H1 (cell line): ENCODE data around the gene ZMIZ1. TPM values are rescaled to one million over a fixed set of nuclear protein-coding genes. Genes with fewer than 3 reads are reported as not detected.

Source experiments
- CTCF ChIA-PET: fragments of 300-600 bp; sonication (Branson Sonifier 250); formaldehyde crosslinking; loops from one replicate; lab custom pipeline; 2021; ENCODE audit not compliant: partially characterized antibody; lab: Charles Lee
- POLR2A ChIA-PET: fragments of 300-600 bp; sonication (Branson Sonifier 250); formaldehyde crosslinking; loops from one replicate; lab custom pipeline; 2021; ENCODE audit warnings: inconsistent platforms; ENCODE audit not compliant: partially characterized antibody; lab: Charles Lee
- DNase-seq, 2 experiments: peaks; one replicate each; pipeline versions ENCODE4 v3.0.0 to v3.0.0-alpha.2; 2010 to 2022; ENCODE audit warnings: low spot score in 2 of 2, low read depth in 1 of 2, mixed read lengths in 1 of 2
- FAIRE-seq: peaks from 2 replicates; lab custom pipeline; 2011; peaks lifted over from hg19 to GRCh38; lab: Jason Lieb, UNC
- H2AFZ ChIP-seq: 2 replicates; pipeline ENCODE4 v1.8.1; 2012; ENCODE audit warnings: low read length, inconsistent platforms
- H2AK5ac ChIP-seq: 2 replicates; pipeline ENCODE4 v1.6.1; 2013; ENCODE audit warnings: low read depth, low read length
- H2BK120ac ChIP-seq: replicated peaks from 2 replicates; pipeline ENCODE3; 2013; ENCODE audit warnings: low read depth, low read length, inconsistent platforms
- H2BK12ac ChIP-seq: 2 replicates; pipeline ENCODE4 v1.6.1; 2013; ENCODE audit warnings: low read depth, low read length
- H2BK15ac ChIP-seq: 2 replicates; pipeline ENCODE4 v1.6.1; 2013; ENCODE audit warnings: low read length
- H2BK20ac ChIP-seq: 2 replicates; pipeline ENCODE4 v1.6.1; 2013; ENCODE audit warnings: low read length
- H2BK5ac ChIP-seq: 2 replicates; pipeline ENCODE4 v1.6.1; 2013; ENCODE audit warnings: low read depth, low read length
- H3K14ac ChIP-seq: 2 replicates; pipeline ENCODE4 v1.6.1; 2013; ENCODE audit warnings: inconsistent platforms; ENCODE audit not compliant: insufficient read length
- H3K18ac ChIP-seq: 2 replicates; pipeline ENCODE4 v1.6.1; 2013; ENCODE audit warnings: low read length; ENCODE audit errors: extremely low read depth
- H3K23ac ChIP-seq: 2 replicates; pipeline ENCODE4 v1.6.1; 2013; ENCODE audit warnings: inconsistent platforms; ENCODE audit not compliant: insufficient read length
- H3K23me2 ChIP-seq: 2 replicates; pipeline ENCODE4 v1.6.1; 2013; ENCODE audit warnings: low read depth, low read length
- H3K27ac ChIP-seq: 2 replicates; pipeline ENCODE4 v1.6.1; 2011; ENCODE audit warnings: low read depth, low read length, inconsistent platforms
- H3K27me3 ChIP-seq, 4 experiments: replicated peaks in 1 of 4; 1 replicate in 1 of 4; 2 replicates in 3 of 4; pipeline versions ENCODE4 v1.6.1 to v1.8.1; 2011 to 2013; ENCODE audit warnings: low read length in 3 of 4, mild to moderate bottlenecking in 3 of 4, inconsistent platforms in 2 of 4, mixed read lengths in 2 of 4, moderate library complexity in 1 of 4; ENCODE audit not compliant: control insufficient read depth in 3 of 4, insufficient read depth in 3 of 4; ENCODE audit errors: extremely low read depth in 1 of 4
- H3K36me3 ChIP-seq, 4 experiments: 2 replicates each; pipeline versions ENCODE4 v1.6.1 to v1.8.1; 2011 to 2013; ENCODE audit warnings: mild to moderate bottlenecking in 4 of 4, low read length in 3 of 4, moderate library complexity in 2 of 4, control low read depth in 1 of 4, inconsistent platforms in 1 of 4; ENCODE audit not compliant: insufficient read depth in 4 of 4, control insufficient read depth in 2 of 4
- H3K4ac ChIP-seq: replicated peaks from 2 replicates; pipeline ENCODE3; 2013; ENCODE audit warnings: low read length, low read depth, mixed read lengths, inconsistent platforms; ENCODE audit not compliant: insufficient read length
- H3K4me1 ChIP-seq, 4 experiments: replicated peaks in 1 of 4; 1 replicate in 1 of 4; 2 replicates in 3 of 4; pipeline versions ENCODE4 v1.6.1 to v1.8.1; 2011 to 2013; ENCODE audit warnings: low read length in 3 of 4, inconsistent platforms in 2 of 4, mixed read lengths in 1 of 4; ENCODE audit not compliant: insufficient read depth in 4 of 4, control insufficient read depth in 3 of 4
- H3K4me2 ChIP-seq, 2 experiments: 2 replicates each; pipeline versions ENCODE4 v1.6.1 to v1.8.1; 2011 to 2013; ENCODE audit warnings: low read depth in 2 of 2, low read length in 2 of 2, control low read depth in 1 of 2, inconsistent platforms in 1 of 2, mild to moderate bottlenecking in 1 of 2; ENCODE audit not compliant: insufficient read depth in 1 of 2
- H3K4me3 ChIP-seq, 4 experiments: fragments of 200-600, 300-600 bp in 1 of 4; sonication (generic), shearing (Covaris generic), sonication (Bioruptor Twin) in 1 of 4; 2 replicates each; pipeline versions ENCODE4 v1.5.1 to v1.8.1; 2011 to 2016; ENCODE audit warnings: low read length in 4 of 4, low read depth in 3 of 4, control low read depth in 2 of 4, inconsistent platforms in 2 of 4, mild to moderate bottlenecking in 2 of 4, mixed read lengths in 1 of 4, moderate library complexity in 1 of 4; ENCODE audit not compliant: insufficient read depth in 2 of 4; ENCODE audit errors: extremely low read depth in 1 of 4
- H3K56ac ChIP-seq: replicated peaks from 2 replicates; pipeline ENCODE3; 2013; ENCODE audit warnings: low read depth, mild to moderate bottlenecking, mixed read lengths, low read length, inconsistent platforms; ENCODE audit not compliant: insufficient read length
- H3K79me1 ChIP-seq: 2 replicates; pipeline ENCODE4 v1.6.1; 2013; ENCODE audit warnings: low read depth, low read length, control low read depth
- H3K79me2 ChIP-seq, 2 experiments: 2 replicates each; pipeline versions ENCODE4 v1.6.1 to v1.8.1; 2012 to 2013; ENCODE audit warnings: low read length in 2 of 2, mild to moderate bottlenecking in 2 of 2, inconsistent platforms in 1 of 2; ENCODE audit not compliant: insufficient read depth in 2 of 2, control insufficient read depth in 1 of 2
- H3K9ac ChIP-seq, 4 experiments: replicated peaks in 1 of 4; 1 replicate in 1 of 4; 2 replicates in 3 of 4; pipeline versions ENCODE4 v1.6.1 to v1.8.1; 2011 to 2013; ENCODE audit warnings: low read depth in 3 of 4, low read length in 3 of 4, control low read depth in 2 of 4, mild to moderate bottlenecking in 2 of 4, moderate library complexity in 2 of 4, inconsistent platforms in 1 of 4; ENCODE audit errors: extremely low read depth in 1 of 4
- H3K9me3 ChIP-seq, 2 experiments: 2 replicates each; pipeline versions ENCODE4 v1.6.1 to v1.8.1; 2012 to 2013; ENCODE audit warnings: mild to moderate bottlenecking in 2 of 2, moderate library complexity in 2 of 2, control low read depth in 1 of 2, inconsistent platforms in 1 of 2, low read depth in 1 of 2, low read length in 1 of 2, mixed read lengths in 1 of 2; ENCODE audit not compliant: insufficient read depth in 2 of 2
- H4K20me1 ChIP-seq, 2 experiments: replicated peaks in 1 of 2; 2 replicates each; pipeline versions ENCODE3 to v1.8.1; 2011 to 2013; ENCODE audit warnings: inconsistent platforms in 2 of 2, low read length in 2 of 2, mild to moderate bottlenecking in 1 of 2; ENCODE audit not compliant: insufficient read depth in 2 of 2, control insufficient read depth in 1 of 2
- H4K5ac ChIP-seq: 2 replicates; pipeline ENCODE4 v1.6.1; 2013; ENCODE audit warnings: low read length, low read depth, mixed read lengths, inconsistent platforms; ENCODE audit not compliant: insufficient read length
- H4K8ac ChIP-seq: 2 replicates; pipeline ENCODE4 v1.8.0; 2013; ENCODE audit warnings: mild to moderate bottlenecking, moderate library complexity, low read length, inconsistent platforms; ENCODE audit not compliant: insufficient read depth; ENCODE audit errors: extremely low read depth
- H4K91ac ChIP-seq: replicated peaks from 2 replicates; pipeline ENCODE3; 2013; ENCODE audit warnings: low read length, mixed read lengths, inconsistent platforms; ENCODE audit not compliant: insufficient read length
- BCL11A ChIP-seq, 2 experiments: IDR thresholded peaks; one replicate each; pipeline ENCODE4 v1.6.1; 2011; ENCODE audit warnings: low read depth in 2 of 2, low read length in 2 of 2, mild to moderate bottlenecking in 2 of 2
- GTF2F1 ChIP-seq: IDR thresholded peaks from 2 replicates; pipeline ENCODE4 v1.6.1; 2012; ENCODE audit warnings: low read depth, low read length, improper control_type of control experiment, borderline replicate concordance
- NANOG ChIP-seq: IDR thresholded peaks from 2 replicates; pipeline ENCODE4 v1.6.1; 2011; ENCODE audit warnings: low read length, low read depth, mild to moderate bottlenecking, inconsistent platforms; ENCODE audit not compliant: insufficient read depth, poor library complexity, severe bottlenecking
- TBP ChIP-seq: IDR thresholded peaks from 2 replicates; pipeline ENCODE4 v1.6.1; 2011; ENCODE audit warnings: low read depth, low read length, improper control_type of control experiment
- ZNF274 ChIP-seq: IDR thresholded peaks from 2 replicates; pipeline ENCODE4 v1.7.0; 2012; ENCODE audit warnings: low read length, borderline replicate concordance; ENCODE audit errors: extremely low read depth
- WGBS, 2 experiments: shearing (Covaris generic) in 1 of 2; methylation state at CpG; one replicate each; pipeline versions ENCODE4 v1.1.6 to v1.1.7; 2013 to 2015; ENCODE audit warnings: low lambda C conversion rate in 2 of 2, mixed read lengths in 2 of 2, inconsistent platforms in 1 of 2, low coverage in 1 of 2, missing lambda C conversion rate in 1 of 2; ENCODE audit not compliant: insufficient replicate concordance in 2 of 2, insufficient coverage in 1 of 2, insufficient read length in 1 of 2; ENCODE audit errors: extremely low coverage in 1 of 2, missing lambda C conversion rate in 1 of 2; 5-methylcytosine and 5-hydroxymethylcytosine counted together
- polyA plus RNA-seq, 7 experiments: library from polyadenylated mRNA; depleted of rRNA in 3 of 7; stranded (reverse) in 5 of 7; unstranded in 2 of 7; fragments of >200 nt in 5 of 7; fragments of 200-250 nt in 2 of 7; gene quantifications; 1 replicate in 5 of 7; 2 replicates in 1 of 7; 4 replicates in 1 of 7; pipeline versions ENCODE4 v1.2.1 to v1.2.3, GENCODE V29; 2011 to 2013; ENCODE audit warnings: missing spikeins in 2 of 7, mixed read lengths in 2 of 7
- total RNA-seq: library from RNA; stranded (reverse); fragmentation: NEBNext Ultra II Directional; extraction: Animal tissue kit (Norgen Biotek cat#: 25700); gene quantifications from 2 replicates; pipeline ENCODE4 v1.2.1, GENCODE V29; 2021

Gene ZMIZ1
- total and polyA plus RNA-seq, 2 of the 8 experiments (the other 6 are each of a cell fraction or from before 2014, with no cell fraction given), result 8.1 to 28.0 TPM

DNA sequence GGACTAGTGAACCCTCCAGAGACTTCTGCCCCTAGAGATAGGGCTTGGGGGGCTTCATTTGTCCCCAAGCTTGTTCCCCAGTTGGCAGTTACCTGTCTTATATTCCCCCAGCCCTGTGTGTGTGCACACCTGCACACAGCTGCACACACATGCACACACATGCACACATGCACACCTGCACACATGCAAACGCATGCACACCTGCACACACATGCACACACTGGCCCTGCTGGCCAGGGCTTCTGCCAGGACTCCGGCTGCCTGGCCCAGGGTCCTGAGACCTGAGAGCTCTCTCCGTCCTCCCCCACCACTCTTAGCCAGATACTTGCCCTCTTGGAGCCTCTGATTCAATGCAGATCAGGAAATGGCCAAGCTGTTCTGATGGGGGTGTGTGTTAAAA, 6.7 kb downstream of the ZMIZ1 start:
- Histone ChIP-seq H3K4me1 (peaks cover 10 to 40% (median 30%) of the 10 kb centered on the region in 4 experiments), H2AFZ (no peak overlapping the region), H3K23ac (no peak overlapping the region), H2BK5ac (peak overlapping the region; percentile 6; the same call in 1 of the 2 replicates), H3K18ac (no peak overlapping the region), H4K8ac (no peak overlapping the region; the same call in 1 of the 2 replicates), H3K56ac (no peak overlapping the region), H3K79me2 (peaks cover 23 to 99% of the 10 kb centered on the region in 2 experiments), H3K14ac (no peak overlapping the region), H3K23me2 (peaks cover 12% of the 10 kb centered on the region; the same call in 1 of the 2 replicates), H2BK20ac (no peak overlapping the region), H3K4me3 (no peak overlapping the region)
- no peak for FAIRE-seq
- TF ChIP-seq NANOG, result no peak
- no peak for TF ChIP-seq ZNF274
- no peak for TF ChIP-seq GTF2F1
- no peak for TF ChIP-seq TBP
- no peak for TF ChIP-seq BCL11A (IDR thresholded peaks at IDR 0.05; ENCODE audit: low read depth in 2 of 2, low read length in 2 of 2)
- TF ChIP-seq, all 59 proteins: peak for 0
- H3K9ac ChIP-seq, result no peak overlapping the region; a peak in 1 of 7 replicates
- H4K91ac ChIP-seq, result peak overlapping the region; percentile 26
- H2AK5ac ChIP-seq, result no peak overlapping the region
- no peak overlapping the region for H2BK15ac ChIP-seq
- H2BK12ac ChIP-seq, result no peak overlapping the region
- peaks cover 29 to 52% of the 10 kb centered on the region in 2 experiments for H4K20me1 ChIP-seq
- H3K36me3 ChIP-seq, result no peaks in the 10 kb centered on the region
- H3K27me3 ChIP-seq, result no peaks in the 10 kb centered on the region; a peak in 1 of 7 replicates
- H3K9me3 ChIP-seq, result no peaks in the 10 kb centered on the region
- no peak overlapping the region for H3K27ac ChIP-seq
- no peak for DNase-seq
- no peak overlapping the region for H3K4ac ChIP-seq
- peaks cover 46% of the 10 kb centered on the region for H3K79me1 ChIP-seq
- ChIA-PET CTCF (interaction anchor here (0.7 to 3.7 kb wide), 16 partner anchors 11 to 119 kb away, joined by 3 to 34 read pairs (median 4); no protein-coding TSS in a partner anchor), POLR2A (interaction anchor here (0.8 to 1.1 kb wide), 3 partner anchors 19 to 120 kb away, joined by 3 to 4 read pairs (median 3); no protein-coding TSS in a partner anchor)
- H4K5ac ChIP-seq, result no peak overlapping the region
- WGBS, 2 experiments, result 87% methylated on average over 3 of the region's 3 CpGs; no CpG with 5 or more reads in 1 of the 2 experiments
- H2BK120ac ChIP-seq, result no peak overlapping the region
- no peak overlapping the region for H3K4me2 ChIP-seq
